ENCODE results near the gene ZNF652. TPM values are rescaled to one million over a fixed set of nuclear protein-coding genes. Genes with fewer than 3 reads are reported as not detected.
A peak's percentile ranks its signal among the peaks of the same experiment; 100 is the strongest.

Gene ZNF652
- total and polyA plus RNA-seq, 2 of the 4 experiments (the other 2 are of a cell fraction): 3.6 to 8.8 TPM

GRCh38 chr17:49333804-49334203 is 28.2 kb downstream of the ZNF652 start:
- Histone ChIP-seq H2AK9ac (replicated peaks; ENCODE audit: low read depth, low read length, poor library complexity) (no peak overlapping the region), H3K36me3 (ENCODE audit: control insufficient read depth, insufficient read depth, low read length) (no peaks in the 10 kb centered on the region), H3K18ac (ENCODE audit: low read depth, low read length) (no peak overlapping the region), H4K8ac (ENCODE audit: low read depth in 2 of 2, low read length in 2 of 2) (no peak overlapping the region), H3K27ac (ENCODE audit: insufficient read depth, low read length) (peak overlapping the region; percentile 25; the same call in 1 of the 2 replicates), H3K79me1 (ENCODE audit: low read depth in 1 of 2, low read length in 2 of 2) (peaks cover 24 to 70% of the 10 kb centered on the region in 2 experiments), H4K91ac (ENCODE audit: insufficient read depth, low read depth, low read length) (no peak overlapping the region), H4K5ac (ENCODE audit: low read depth, low read length) (no peak overlapping the region), H3K14ac (replicated peaks; ENCODE audit: low read depth, low read length) (no peak overlapping the region), H3K27me3 (ENCODE audit: control insufficient read depth, insufficient read depth, low read length) (no peaks in the 10 kb centered on the region), H3K4me3 (ENCODE audit: insufficient read depth, low read depth, low read length) (no peak overlapping the region), H3K9me1 (ENCODE audit: insufficient read depth, low read length) (peaks cover 16% of the 10 kb centered on the region), H3K56ac (ENCODE audit: extremely low read depth, insufficient read depth, low read length) (no peak overlapping the region), H3K9me3 (ENCODE audit: control insufficient read depth, insufficient read depth, low read length) (no peaks in the 10 kb centered on the region), H2AK5ac (ENCODE audit: low read depth, low read length) (no peak overlapping the region), H2BK120ac (ENCODE audit: low read depth, low read length) (peak overlapping the region; percentile 27; the same call in 1 of the 2 replicates), H4K20me1 (ENCODE audit: insufficient read depth, low read length) (peaks cover 43% of the 10 kb centered on the region), H2BK20ac (ENCODE audit: low read depth, low read length) (peak overlapping the region; percentile 67; the same call in 1 of the 2 replicates), H3K9ac (ENCODE audit: low read depth, low read length) (no peak overlapping the region), H2AFZ (replicated peaks; ENCODE audit: low read length, poor library complexity) (no peak overlapping the region), H3K4me2 (ENCODE audit: low read depth, low read length) (peak overlapping the region; percentile 44), H3K4ac (ENCODE audit: low read depth, low read length) (no peak overlapping the region), H3K4me1 (ENCODE audit: control insufficient read depth, insufficient read depth, low read length) (peaks cover 12% of the 10 kb centered on the region), H2BK15ac (ENCODE audit: low read depth, low read length) (peak overlapping the region; percentile 11; the same call in 1 of the 3 replicates), H3K23ac (ENCODE audit: low read depth, low read length) (no peak overlapping the region), H2BK5ac (ENCODE audit: low read depth, low read length, poor library complexity, severe bottlenecking) (peak overlapping the region; percentile 50)
- intact Hi-C loops (cut with micrococcal nuclease) (no loop called here), in situ Hi-C loops (cut with MboI; ENCODE audit: low sequenced_read_pairs) (no loop called here), dilution Hi-C loops (cut with HindIII; ENCODE audit: low sequenced_read_pairs, unreplicated experiment) (no loop called here)
- ATAC-seq (ENCODE audit: low read depth): peak; percentile 65
- BruUV-seq (replicated peaks): no TSS peak
- TF ChIP-seq MAZ (IDR thresholded peaks at IDR 0.05; ENCODE audit: borderline replicate concordance, low read depth, low read length) (no peak), RAD21 (IDR thresholded peaks at IDR 0.05; ENCODE audit: low read length) (no peak), ELK1 (IDR thresholded peaks at IDR 0.05; ENCODE audit: borderline replicate concordance, low read depth, low read length) (no peak), CTCF (conservative IDR thresholded peaks at IDR 0.05; ENCODE audit: low read depth, low read length) (no peak), POLR2A (IDR thresholded peaks at IDR 0.05; ENCODE audit: low read depth, low read length) (no peak), MXI1 (IDR thresholded peaks at IDR 0.05; ENCODE audit: borderline replicate concordance, low read depth, low read length) (no peak), SMC3 (IDR thresholded peaks at IDR 0.05; ENCODE audit: low read depth, low read length) (no peak), MAFK (IDR thresholded peaks at IDR 0.05; ENCODE audit: low read depth, low read length) (peak; percentile 93), RFX5 (IDR thresholded peaks at IDR 0.05; ENCODE audit: low read depth, low read length) (no peak), BHLHE40 (IDR thresholded peaks at IDR 0.05; ENCODE audit: low read depth, low read length) (no peak), RCOR1 (IDR thresholded peaks at IDR 0.05; ENCODE audit: insufficient replicate concordance, low read length) (no peak), FOS (IDR thresholded peaks at IDR 0.05; ENCODE audit: low read depth, low read length) (peak; percentile 16; the same call in 1 of the 2 replicates), CHD1 (IDR thresholded peaks at IDR 0.05; ENCODE audit: low read depth, low read length) (no peak), CEBPB (IDR thresholded peaks at IDR 0.05; ENCODE audit: low read depth, low read length) (no peak), NFE2L2 (IDR thresholded peaks at IDR 0.05; ENCODE audit: low read depth, low read length) (peak; percentile 98)
- TF ChIP-seq, protein P1, sequence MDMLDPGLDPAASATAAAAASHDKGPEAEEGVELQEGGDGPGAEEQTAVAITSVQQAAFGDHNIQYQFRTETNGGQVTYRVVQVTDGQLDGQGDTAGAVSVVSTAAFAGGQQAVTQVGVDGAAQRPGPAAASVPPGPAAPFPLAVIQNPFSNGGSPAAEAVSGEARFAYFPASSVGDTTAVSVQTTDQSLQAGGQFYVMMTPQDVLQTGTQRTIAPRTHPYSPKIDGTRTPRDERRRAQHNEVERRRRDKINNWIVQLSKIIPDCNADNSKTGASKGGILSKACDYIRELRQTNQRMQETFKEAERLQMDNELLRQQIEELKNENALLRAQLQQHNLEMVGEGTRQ (IDR thresholded peaks at IDR 0.05; ENCODE audit: low read depth, low read length): no peak
- CTCF ChIA-PET: interaction anchor here (0.6 kb wide), 1 partner anchor 275 kb away, joined by 9 read pairs; no protein-coding TSS in a partner anchor
- peak; percentile 62 for DNase-seq
- no CpG with 5 or more reads among the region's 1 CpG for WGBS, 2 experiments (ENCODE audit: extremely low coverage in 2 of 2, insufficient read length in 1 of 2)
- POLR2A ChIA-PET (ENCODE audit: unreplicated experiment): no interaction called here

All from IMR-90 (cell line).